ENCODE data around the gene ALG10B. TPM values are rescaled to one million over a fixed set of nuclear protein-coding genes. Genes with fewer than 3 reads are reported as not detected.

Gene ALG10B, protein sequence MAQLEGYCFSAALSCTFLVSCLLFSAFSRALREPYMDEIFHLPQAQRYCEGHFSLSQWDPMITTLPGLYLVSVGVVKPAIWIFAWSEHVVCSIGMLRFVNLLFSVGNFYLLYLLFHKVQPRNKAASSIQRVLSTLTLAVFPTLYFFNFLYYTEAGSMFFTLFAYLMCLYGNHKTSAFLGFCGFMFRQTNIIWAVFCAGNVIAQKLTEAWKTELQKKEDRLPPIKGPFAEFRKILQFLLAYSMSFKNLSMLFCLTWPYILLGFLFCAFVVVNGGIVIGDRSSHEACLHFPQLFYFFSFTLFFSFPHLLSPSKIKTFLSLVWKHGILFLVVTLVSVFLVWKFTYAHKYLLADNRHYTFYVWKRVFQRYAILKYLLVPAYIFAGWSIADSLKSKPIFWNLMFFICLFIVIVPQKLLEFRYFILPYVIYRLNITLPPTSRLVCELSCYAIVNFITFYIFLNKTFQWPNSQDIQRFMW
- total RNA-seq (2011; cell fraction: chromatin; rRNA removed; ENCODE audit: low replicate concordance): 5.9 TPM in 2 replicates
- total RNA-seq (2011; cell fraction: nucleolus; rRNA removed): 9.7 and 10.8 TPM in 2 replicates
- total RNA-seq (2011; cell fraction: nucleoplasm; rRNA removed): 5.6 and 7.6 TPM in 2 replicates
- total RNA-seq (2014; rRNA removed): 1.8 and 2.7 TPM in 2 replicates
- total RNA-seq (2014; rRNA removed; fragmentation: Illumina TruSeq; extraction: Trizol): 2.0 and 2.3 TPM in 2 replicates
- 1.7 and 2.2 TPM in 2 replicates for total RNA-seq (2015; rRNA removed; fragmentation: Illumina TruSeq; extraction: Trizol)
- 2.5 and 3.1 TPM in 2 replicates for total RNA-seq (2021)
- polyA plus RNA-seq (2011; rRNA removed): 0.85 and 3.3 TPM in 2 replicates
- polyA plus RNA-seq (2011; cell fraction: cytosol; rRNA removed): 2.4 and 4.4 TPM in 2 replicates
- 1.1 and 4.7 TPM in 2 replicates for polyA plus RNA-seq (2011; cell fraction: nucleus; rRNA removed)
- 1.2 and 1.7 TPM in 2 replicates for polyA plus RNA-seq (2012)
- 1.6 and 1.8 TPM in 2 replicates for polyA plus RNA-seq (2014; fragmentation: Illumina TruSeq; extraction: Trizol)
- polyA plus RNA-seq (2014; fragmentation: Nextera tagmentation; extraction: Ambion mirVana): under 1 TPM; 0.34 to 0.46 TPM
- polyA plus RNA-seq (2014; rRNA removed): 0.89 and 2.0 TPM in 2 replicates
- 3.3 and 6.7 TPM in 2 replicates for polyA minus RNA-seq (2011; rRNA and poly(A)+ RNA removed)
- polyA minus RNA-seq (2011; cell fraction: cytosol; rRNA and poly(A)+ RNA removed): 0.55 and 2.7 TPM in 2 replicates
- polyA minus RNA-seq (2011; cell fraction: nucleus; rRNA and poly(A)+ RNA removed): 2.3 and 5.8 TPM in 2 replicates
- percentile 54 among the genes with signal in this experiment for Bru-seq, nascent RNA
- percentile 62 among the genes with signal in this experiment for BruChase-seq, experiment 1, labeled RNA remaining after a 2-hour chase
- percentile 62 among the genes with signal in this experiment for BruChase-seq, experiment 2, labeled RNA remaining after a 6-hour chase
- long read RNA-seq, experiment 1, partial matches to known transcripts: 0 of 3 reads
- long read RNA-seq, experiment 1, other reads (novel, unspliced or antisense): 2 of 3 reads
- long read RNA-seq, experiment 2, partial matches to known transcripts: 0 of 2 reads
- long read RNA-seq, experiment 2, other reads (novel, unspliced or antisense): 2 of 2 reads
- long read RNA-seq, experiment 3: 0 reads

DNA sequence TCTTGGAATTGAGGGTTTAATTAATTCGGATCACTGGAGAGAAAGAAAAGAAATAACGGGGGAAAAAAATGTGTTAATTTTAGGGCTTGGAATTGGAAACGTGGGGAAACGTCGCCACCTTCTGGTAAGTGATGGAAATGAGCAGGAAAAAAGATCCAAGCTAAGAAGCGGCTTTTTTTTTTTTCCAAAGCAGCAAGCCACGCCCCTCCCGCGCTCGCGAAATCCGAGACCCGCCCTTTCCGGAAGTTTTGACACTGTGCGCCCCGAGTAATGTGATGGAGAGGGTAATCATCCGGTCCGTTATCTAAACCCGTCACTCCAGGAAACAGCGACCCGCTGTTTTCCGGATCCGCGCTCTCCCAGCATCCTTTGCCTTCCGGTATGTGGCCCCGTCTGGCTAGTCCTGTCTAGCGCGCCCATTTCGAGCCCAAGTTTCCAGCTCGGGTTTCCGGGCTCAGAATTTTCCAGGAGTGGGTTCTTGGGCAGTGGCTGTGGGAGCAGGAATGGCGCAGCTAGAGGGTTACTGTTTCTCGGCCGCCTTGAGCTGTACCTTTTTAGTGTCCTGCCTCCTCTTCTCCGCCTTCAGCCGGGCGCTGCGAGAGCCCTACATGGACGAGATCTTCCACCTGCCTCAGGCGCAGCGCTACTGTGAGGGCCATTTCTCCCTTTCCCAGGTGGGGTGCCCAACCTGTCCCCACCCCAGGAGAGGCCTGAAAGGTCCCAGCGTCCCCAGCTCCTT lies at the start of gene ALG10B:
ALG10B (plus strand) TSS at position 384 of the 739 bp plus-strand sequence; CDS start at position 504, 120 bp downstream.
- in situ Hi-C loops (cut with MboI): no loop called here
- Histone ChIP-seq H3K36me3 (ENCODE audit: control insufficient read depth, insufficient read depth, low read length) (no peaks in the 10 kb centered on the region), H4K20me1 (replicated peaks; ENCODE audit: control insufficient read depth, insufficient read depth, low read length) (no peaks in the 10 kb centered on the region), H3K79me2 (ENCODE audit: control insufficient read depth, insufficient read depth, low read length) (no peaks in the 10 kb centered on the region), H3K4me3 (peak within 1 kb of the TSS; percentile 52), H3K27ac (ENCODE audit: extremely low read depth, low read depth, low read length) (peak within 1 kb of the TSS; percentile 64; the same call in 2 of the 3 replicates), H3K4me2 (ENCODE audit: insufficient read depth, low read length) (peak within 1 kb of the TSS; percentile 49; the same call in 1 of the 2 replicates), H3K9me3 (replicated peaks; ENCODE audit: control insufficient read depth, insufficient read depth, low read depth, low read length) (no peaks in the 10 kb centered on the region), H3K4me1 (replicated peaks in 1 of 2; ENCODE audit: control insufficient read depth in 2 of 2, insufficient read depth in 2 of 2, low read length in 2 of 2) (no peaks in the 10 kb centered on the region), H2AFZ (ENCODE audit: low read depth, low read length) (peak within 1 kb of the TSS; percentile 86), H3K27me3 (ENCODE audit: control insufficient read depth in 2 of 2, insufficient read depth in 2 of 2, low read length in 2 of 2) (no peaks in the 10 kb centered on the region), H3K9me1 (ENCODE audit: control insufficient read depth, insufficient read depth, low read length) (no peaks in the 10 kb centered on the region), H3K9ac (ENCODE audit: insufficient read depth in 1 of 2, low read depth in 2 of 2, low read length in 2 of 2) (peak within 1 kb of the TSS; percentile 60 to 82)
- POLR2A ChIA-PET: interaction anchor here (0.6 to 0.7 kb wide), 5 partner anchors 35 to 1827 kb away, joined by 3 to 4 read pairs (median 3); no protein-coding TSS in a partner anchor
- FAIRE-seq (peak; percentile 88), ATAC-seq (peak; percentile 100), DNase-seq (ENCODE audit: extremely low read depth in 1 of 4, low spot score in 3 of 4) (peak; percentile 62 to 87 (median 73))
- TSS peak; percentile 65 for BruUV-seq (replicated peaks)
- 8% methylated on average over 32 of the region's 42 CpGs for WGBS (ENCODE audit: insufficient coverage, low coverage, missing lambda C conversion rate)
- CTCF ChIA-PET (ENCODE audit: low intra/inter-chr PET ratio): interaction anchor here (1.0 kb wide), 1 partner anchor 178 kb away, joined by 3 read pairs; no protein-coding TSS in a partner anchor
- intact Hi-C loops (cut with micrococcal nuclease): loop anchor here (1.0 to 5.0 kb wide), 2 partner anchors 178 to 264 kb away; no protein-coding TSS in a partner anchor
- TF ChIP-seq, protein P1, sequence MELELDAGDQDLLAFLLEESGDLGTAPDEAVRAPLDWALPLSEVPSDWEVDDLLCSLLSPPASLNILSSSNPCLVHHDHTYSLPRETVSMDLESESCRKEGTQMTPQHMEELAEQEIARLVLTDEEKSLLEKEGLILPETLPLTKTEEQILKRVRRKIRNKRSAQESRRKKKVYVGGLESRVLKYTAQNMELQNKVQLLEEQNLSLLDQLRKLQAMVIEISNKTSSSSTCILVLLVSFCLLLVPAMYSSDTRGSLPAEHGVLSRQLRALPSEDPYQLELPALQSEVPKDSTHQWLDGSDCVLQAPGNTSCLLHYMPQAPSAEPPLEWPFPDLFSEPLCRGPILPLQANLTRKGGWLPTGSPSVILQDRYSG (tag; conservative IDR thresholded peaks at IDR 0.05; ENCODE audit: low read depth): no peak
- TF ChIP-seq, protein P2, sequence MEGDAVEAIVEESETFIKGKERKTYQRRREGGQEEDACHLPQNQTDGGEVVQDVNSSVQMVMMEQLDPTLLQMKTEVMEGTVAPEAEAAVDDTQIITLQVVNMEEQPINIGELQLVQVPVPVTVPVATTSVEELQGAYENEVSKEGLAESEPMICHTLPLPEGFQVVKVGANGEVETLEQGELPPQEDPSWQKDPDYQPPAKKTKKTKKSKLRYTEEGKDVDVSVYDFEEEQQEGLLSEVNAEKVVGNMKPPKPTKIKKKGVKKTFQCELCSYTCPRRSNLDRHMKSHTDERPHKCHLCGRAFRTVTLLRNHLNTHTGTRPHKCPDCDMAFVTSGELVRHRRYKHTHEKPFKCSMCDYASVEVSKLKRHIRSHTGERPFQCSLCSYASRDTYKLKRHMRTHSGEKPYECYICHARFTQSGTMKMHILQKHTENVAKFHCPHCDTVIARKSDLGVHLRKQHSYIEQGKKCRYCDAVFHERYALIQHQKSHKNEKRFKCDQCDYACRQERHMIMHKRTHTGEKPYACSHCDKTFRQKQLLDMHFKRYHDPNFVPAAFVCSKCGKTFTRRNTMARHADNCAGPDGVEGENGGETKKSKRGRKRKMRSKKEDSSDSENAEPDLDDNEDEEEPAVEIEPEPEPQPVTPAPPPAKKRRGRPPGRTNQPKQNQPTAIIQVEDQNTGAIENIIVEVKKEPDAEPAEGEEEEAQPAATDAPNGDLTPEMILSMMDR (IDR thresholded peaks at IDR 0.05 in 2 of 3, conservative IDR thresholded peaks at IDR 0.05 in 1 of 3; ENCODE audit: insufficient read depth in 2 of 3, low read depth in 1 of 3, low read length in 3 of 3): peak; percentile 30 to 71 (median 55); a peak in 5 of 6 replicates

All from K562 (cell line).